Measurements from ENCODE around the gene NCAPH2.

NCAPH2 gene

GRCh38 chr22:50507991-50508884 lies at the start of gene NCAPH2:
Gene NCAPH2, plus strand, starts transcription at chr22:50508224. Its CDS starts 114 bp downstream, at chr22:50508338.
- peak; percentile 90 for DNase-seq

GRCh38 chr22:50459016-50459415 lies 49.0 kb upstream of the NCAPH2 start:
- DNase-seq = no peak

- DNase-seq = no peak
Observed at GRCh38 chr22:50459496-50460140, 48.4 kb upstream of the NCAPH2 start.

GRCh38 chr22:50460938-50461337 lies 47.1 kb upstream of the NCAPH2 start:
- DNase-seq = no peak

- DNase-seq = no peak
Observed at GRCh38 chr22:50461536-50461935, 46.5 kb upstream of the NCAPH2 start.

GRCh38 chr22:50461979-50462540 lies 46.0 kb upstream of the NCAPH2 start:
- no peak for DNase-seq

- DNase-seq = no peak
Observed at GRCh38 chr22:50463188-50463900, 44.7 kb upstream of the NCAPH2 start.

GRCh38 chr22:50464451-50464850 lies 43.6 kb upstream of the NCAPH2 start:
- DNase-seq = no peak

- DNase-seq = no peak
Observed at GRCh38 chr22:50465066-50465930, 42.7 kb upstream of the NCAPH2 start.

GRCh38 chr22:50467341-50467740 lies 40.7 kb upstream of the NCAPH2 start:
- no peak for DNase-seq

- DNase-seq = no peak
Observed at GRCh38 chr22:50467773-50468440, 40.1 kb upstream of the NCAPH2 start.

- DNase-seq = no peak
Observed at GRCh38 chr22:50468626-50469025, 39.4 kb upstream of the NCAPH2 start.

GRCh38 chr22:50469377-50470305 lies 38.4 kb upstream of the NCAPH2 start:
- DNase-seq = no peak

GRCh38 chr22:50470491-50470890 lies 37.5 kb upstream of the NCAPH2 start:
- DNase-seq = no peak

- no peak for DNase-seq
Observed at GRCh38 chr22:50471197-50471847, 36.7 kb upstream of the NCAPH2 start.

GRCh38 chr22:50471962-50472361 lies 36.1 kb upstream of the NCAPH2 start:
- no peak for DNase-seq

- no peak for DNase-seq
Observed at GRCh38 chr22:50473088-50473487, 34.9 kb upstream of the NCAPH2 start.

GRCh38 chr22:50473855-50474671 lies 34.0 kb upstream of the NCAPH2 start:
- no peak for DNase-seq

Data from NCI-H748 treated with DMSO at 0.1 percent for 48 hours (cell line).